Middle frontal gyrus (tissue), 1 donor: Measurements from ENCODE around the gene SPARC.

Experiments
- DNase-seq: peaks from one replicate; pipeline ENCODE4 v3.0.0-alpha.2; 2015; ENCODE audit warnings: low spot score; ENCODE audit errors: extremely low spot score

SPARC gene

DNA sequence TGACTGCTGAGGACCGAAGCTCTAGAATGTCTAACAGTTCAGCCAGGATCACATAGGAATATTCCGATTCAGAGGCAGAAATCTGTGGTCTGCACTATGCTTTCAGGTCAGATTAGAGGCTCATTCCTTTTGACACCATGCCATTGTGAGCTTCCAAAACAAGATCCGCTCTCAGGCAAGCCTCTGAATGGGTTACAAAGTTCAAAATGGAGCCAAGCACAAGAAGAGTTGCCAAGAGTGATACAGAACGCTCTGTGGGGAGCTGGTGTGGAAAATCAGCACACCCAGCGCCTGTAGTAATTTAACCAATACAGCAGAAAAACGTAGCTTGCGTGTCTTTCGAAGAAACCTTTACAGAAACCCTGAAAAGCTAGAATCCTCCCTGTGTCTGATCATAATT is 62.2 kb downstream of the SPARC start:
- DNase-seq: no peak

GRCh38 chr5:151622367-151623088 is 64.2 kb downstream of the SPARC start:
- DNase-seq: no peak

GRCh38 chr5:151620461-151620840 is 66.3 kb downstream of the SPARC start:
- no peak for DNase-seq

DNA sequence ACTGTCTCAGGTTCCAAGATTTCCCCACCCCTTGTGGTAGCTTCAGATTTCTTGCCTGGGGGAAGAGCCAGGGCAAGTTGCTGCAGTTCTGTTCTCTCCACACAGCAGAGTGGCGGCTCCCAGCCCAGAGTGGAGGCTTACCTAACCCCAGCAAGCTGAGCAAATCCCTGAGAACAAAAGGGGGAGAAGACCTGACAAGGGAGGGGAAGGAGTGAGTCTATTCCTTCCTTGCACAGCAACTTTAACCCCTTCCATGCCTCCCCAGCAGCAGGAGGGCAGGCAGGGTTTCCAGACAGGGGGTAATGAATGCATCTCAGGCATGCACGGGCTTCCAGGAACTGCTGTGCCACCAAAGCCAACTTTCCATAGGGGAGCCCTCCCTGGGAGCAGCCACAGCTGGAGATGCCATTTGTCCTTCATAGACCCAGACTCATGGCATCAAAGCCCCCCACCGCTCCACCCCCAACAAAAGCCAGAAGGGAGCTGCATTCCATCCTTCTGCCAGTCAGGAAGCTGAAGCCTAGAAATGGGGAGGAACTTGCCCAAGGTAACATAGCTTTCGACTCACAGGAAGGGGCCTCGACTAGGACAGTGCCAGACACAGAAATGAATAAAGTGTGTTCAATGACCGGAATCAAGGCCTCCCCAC is 66.8 kb downstream of the SPARC start:
- DNase-seq: no peak

DNA sequence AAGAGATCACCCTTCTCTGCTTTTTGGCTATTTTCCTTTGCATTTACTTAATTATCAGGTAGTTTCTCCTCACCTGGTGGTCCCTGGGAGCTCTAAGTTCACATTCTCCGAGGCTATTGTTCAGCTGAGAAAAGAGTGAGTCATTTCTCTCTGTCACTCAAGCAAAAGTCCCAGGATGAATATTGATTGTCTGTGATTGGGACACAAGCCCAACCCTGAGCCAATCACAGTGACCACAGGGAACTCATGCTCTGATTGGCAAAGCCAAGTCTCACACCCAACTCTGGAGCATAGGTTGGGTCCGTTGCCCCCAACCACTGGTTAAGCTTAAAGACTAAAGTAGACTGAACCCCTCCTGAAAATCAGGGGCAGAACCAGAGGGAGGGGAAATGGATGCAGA is 67.8 kb downstream of the SPARC start:
- DNase-seq: no peak

DNA sequence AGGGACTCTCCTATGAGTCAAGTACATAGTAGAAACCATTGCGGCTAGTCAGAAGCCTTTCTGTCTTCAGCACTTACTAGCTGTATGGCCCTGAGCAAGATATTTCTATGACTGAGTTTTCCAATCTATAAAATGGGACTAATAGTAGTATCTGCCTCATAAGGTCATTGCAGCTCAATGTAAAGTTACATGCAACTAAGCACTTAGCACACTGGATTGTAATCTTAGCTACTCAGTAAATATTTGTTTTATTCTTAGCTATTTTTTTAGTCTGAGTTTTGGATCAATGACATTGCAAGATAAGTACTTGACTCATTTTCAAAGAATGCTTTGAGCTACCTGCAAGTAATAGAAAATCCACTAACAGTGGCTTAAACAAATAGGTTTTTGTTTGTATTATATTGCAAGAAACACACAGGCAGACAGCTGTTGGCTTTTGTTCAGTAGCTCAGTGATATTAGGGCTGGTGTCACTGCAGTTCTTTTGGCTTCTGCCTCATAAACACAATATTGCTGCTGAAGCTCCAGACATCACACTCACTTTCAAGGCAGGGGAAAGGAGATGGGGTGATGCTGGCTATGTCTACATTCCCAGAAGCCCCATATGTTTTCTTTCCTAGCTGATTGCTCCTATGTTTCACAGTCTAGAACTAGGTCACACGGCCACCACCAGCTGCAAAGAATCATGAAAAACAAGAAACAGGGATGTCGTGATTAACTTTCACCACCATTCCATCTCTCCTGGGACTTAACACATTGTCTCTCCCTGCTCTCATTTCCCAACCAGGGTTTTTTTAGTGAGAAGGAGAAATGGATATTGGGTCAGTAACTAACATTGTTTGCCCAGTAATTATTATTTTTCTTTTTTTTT is 68.6 kb downstream of the SPARC start:
- no peak for DNase-seq

- DNase-seq: no peak
Measured at GRCh38 chr5:151617383-151617840, 69.3 kb downstream of the SPARC start.

- no peak for DNase-seq
Measured at GRCh38 chr5:151615431-151615830, 71.3 kb downstream of the SPARC start.

- no peak for DNase-seq
Measured at GRCh38 chr5:151614565-151614964, 72.2 kb downstream of the SPARC start.

- DNase-seq: no peak
Measured at GRCh38 chr5:151612689-151613427, 73.9 kb downstream of the SPARC start.

- DNase-seq: no peak
Measured at GRCh38 chr5:151611127-151611775, 75.5 kb downstream of the SPARC start.
